GM12878 (cell line): Measurements from ENCODE around the gene CHCHD6. TPM values are rescaled to one million over a fixed set of nuclear protein-coding genes. Genes with fewer than 3 reads are reported as not detected.

Experiments used
- ATAC-seq: fragments of 200-7000 bp; cut with Tn5 transposase; 3 replicates; pipeline ENCODE4 v1.9.1; 2020; ENCODE audit warnings: mild to moderate bottlenecking, moderate library complexity
- Bru-seq: library from RNA; stranded (reverse); fragments of 400-500 nt; gene quantifications from one replicate; lab custom pipeline; 2021; lab: Mats Ljungman, UMichigan
- BruChase-seq, 2 experiments: library from RNA; stranded (reverse); fragments of 400-500 nt; gene quantifications; one replicate each; lab custom pipeline; 2021; lab: Mats Ljungman, UMichigan
- BruUV-seq: library from RNA; stranded (reverse); fragments of 400-500 nt; replicated peaks from 2 replicates; lab custom pipeline; 2021; lab: Mats Ljungman, UMichigan
- CTCF ChIA-PET: fragments of 300-600 bp; sonication (Branson Sonifier 250); formaldehyde crosslinking; extraction: SDS; loops from one replicate; lab custom pipeline; 2021; ENCODE audit warnings: inconsistent platforms; lab: Yijun Ruan, JAX
- POLR2A ChIA-PET: fragments of 350-600 bp; formaldehyde crosslinking; extraction: SDS; loops from one replicate; lab custom pipeline; 2021; ENCODE audit warnings: inconsistent platforms; lab: Charles Lee
- RAD21 ChIA-PET: fragments of 300-600 bp; sonication (Branson Sonifier 250); formaldehyde crosslinking; loops from one replicate; lab custom pipeline; 2023; ENCODE audit warnings: antibody characterized with exemption; ENCODE audit not compliant: unreplicated experiment; lab: Charles Lee
- SMC1A ChIA-PET: fragments of 300-600 bp; sonication (Branson Sonifier 250); formaldehyde crosslinking; loops from one replicate; lab custom pipeline; 2023; ENCODE audit not compliant: unreplicated experiment, uncharacterized antibody; lab: Charles Lee
- DNase-seq: peaks from one replicate; pipeline ENCODE4 v3.0.0-alpha.2; 2011; ENCODE audit warnings: low read depth, low spot score
- FAIRE-seq: peaks from 3 replicates; lab custom pipeline; 2011; peaks lifted over from hg19 to GRCh38; lab: Jason Lieb, UNC
- H2AFZ ChIP-seq: 2 replicates; pipeline ENCODE4 v1.6.0; 2011; ENCODE audit warnings: low read depth, low read length, control low read depth; ENCODE audit not compliant: control insufficient read depth
- H3K27ac ChIP-seq: 2 replicates; pipeline ENCODE4 v1.5.1; 2011; ENCODE audit warnings: control low read depth; ENCODE audit not compliant: control insufficient read depth, insufficient read depth
- H3K27me3 ChIP-seq, 2 experiments: replicated peaks in 1 of 2; 2 replicates each; pipeline versions ENCODE4 v1.6.0 to v1.6.1; 2011; ENCODE audit warnings: low read length in 1 of 2; ENCODE audit not compliant: control insufficient read depth in 2 of 2, insufficient read depth in 2 of 2
- H3K36me3 ChIP-seq, 2 experiments: 2 replicates each; pipeline ENCODE4 v1.5.1; 2011; ENCODE audit warnings: low read length in 1 of 2; ENCODE audit not compliant: control insufficient read depth in 2 of 2, insufficient read depth in 2 of 2
- H3K4me1 ChIP-seq: 2 replicates; pipeline ENCODE4 v1.6.1; 2011; ENCODE audit warnings: mild to moderate bottlenecking, low read length, moderate library complexity, mixed read lengths; ENCODE audit not compliant: control insufficient read depth, insufficient read depth
- H3K4me2 ChIP-seq: 2 replicates; pipeline ENCODE4 v1.6.0; 2011; ENCODE audit warnings: control low read depth; ENCODE audit not compliant: control insufficient read depth, insufficient read depth
- H3K4me3 ChIP-seq: fragments of 200-600 bp; sonication (generic); 2 replicates; pipeline ENCODE4 v1.5.1; 2016
- H3K79me2 ChIP-seq: 2 replicates; pipeline ENCODE4 v1.6.0; 2011; ENCODE audit warnings: low read length; ENCODE audit not compliant: control insufficient read depth, insufficient read depth
- H3K9ac ChIP-seq: 2 replicates; pipeline ENCODE4 v1.8.0; 2011; ENCODE audit warnings: low read length, control low read depth, mixed read lengths; ENCODE audit not compliant: control insufficient read depth, insufficient read depth
- H3K9me3 ChIP-seq: replicated peaks from 3 replicates; pipeline ENCODE4 v1.5.1; 2011; ENCODE audit warnings: mild to moderate bottlenecking, low read length; ENCODE audit not compliant: control insufficient read depth, insufficient read depth
- H4K20me1 ChIP-seq: 2 replicates; pipeline ENCODE4 v1.6.0; 2011; ENCODE audit not compliant: control insufficient read depth, insufficient read depth
- ASH2L ChIP-seq: fragments of 300-600, 200-600 bp; sonication (generic); IDR thresholded peaks from 2 replicates; pipeline ENCODE4 v1.6.1; 2017; ENCODE audit warnings: low read depth, mild to moderate bottlenecking, borderline replicate concordance
- HSF1 ChIP-seq: fragments of 150-350 bp; IDR thresholded peaks from 2 replicates; pipeline ENCODE4 v1.6.1; 2014; ENCODE audit warnings: mild to moderate bottlenecking, low read depth, low read length
- IKZF2 ChIP-seq, 2 experiments: fragments of 450-650 bp; IDR thresholded peaks; 2 replicates each; pipeline ENCODE4 v1.6.1; 2017; ENCODE audit warnings: mild to moderate bottlenecking in 2 of 2, moderate library complexity in 2 of 2
- JUNB ChIP-seq: IDR thresholded peaks from 2 replicates; pipeline ENCODE4 v1.6.1; 2016; ENCODE audit warnings: antibody characterized with exemption, mild to moderate bottlenecking
- NBN ChIP-seq: fragments of 450-650 bp; IDR thresholded peaks from 2 replicates; pipeline ENCODE4 v1.6.1; 2016
- NFYB ChIP-seq: IDR thresholded peaks from 2 replicates; pipeline ENCODE4 v1.6.1; 2011; ENCODE audit warnings: low read depth, mild to moderate bottlenecking, low read length, improper control_type of control experiment, moderate library complexity; ENCODE audit not compliant: insufficient read depth
- POLR2AphosphoS5 ChIP-seq: IDR thresholded peaks from 2 replicates; pipeline ENCODE4 v1.6.1; 2011; ENCODE audit warnings: mild to moderate bottlenecking, low read length, inconsistent platforms
- ZNF274 ChIP-seq: IDR thresholded peaks from one replicate; pipeline ENCODE4 v1.8.0; 2011; ENCODE audit not compliant: insufficient read length, insufficient read depth
- WGBS: methylation state at CpG from one replicate; pipeline ENCODE4 v1.1.6; 2016; ENCODE audit warnings: low lambda C conversion rate; ENCODE audit not compliant: insufficient replicate concordance, insufficient coverage; ENCODE audit errors: missing lambda C conversion rate; 5-methylcytosine and 5-hydroxymethylcytosine counted together
- in situ Hi-C: fragments of 300-500 bp; cut with MboI; formaldehyde crosslinking; loops from 9 replicates; pipeline ENCODE4 v1.14.3; 2018; ENCODE audit warnings: mixed read lengths
- intact Hi-C: fragments of 100-400 bp; cut with micrococcal nuclease; formaldehyde crosslinking; loops from one replicate; pipeline ENCODE4 v1.14.2; 2022; ENCODE audit not compliant: unreplicated experiment
- long read RNA-seq, 2 experiments: library from polyadenylated mRNA; unstranded; transcript quantifications; one replicate each; pipeline ENCODE4 v2.0.0, GENCODE V29; 2019 to 2020
- polyA minus RNA-seq, 3 experiments: library from RNA; depleted of rRNA, polyadenylated mRNA; stranded (reverse); fragments of >200 nt; gene quantifications; 2 replicates each; pipeline ENCODE4 v1.2.3, GENCODE V29; 2011
- polyA plus RNA-seq, 11 experiments: library from polyadenylated mRNA; depleted of rRNA in 4 of 11; unstranded in 6 of 11; stranded (reverse) in 5 of 11; fragments of >200 nt; fragmentation: Nextera tagmentation in 4 of 11; fragmentation: Illumina TruSeq in 1 of 11; extraction: Ambion mirVana in 4 of 11; extraction: Trizol in 1 of 11; gene quantifications; 1 replicate in 1 of 11; 2 replicates in 10 of 11; pipeline versions ENCODE4 v1.2.1 to v1.2.3, GENCODE V29; 2011 to 2016; ENCODE audit warnings: inconsistent platforms in 2 of 11, missing spikeins in 2 of 11, low read depth in 1 of 11
- total RNA-seq, 4 experiments: library from RNA; depleted of rRNA in 3 of 4; stranded (reverse); fragments of >200 nt in 3 of 4; fragmentation: Illumina TruSeq in 1 of 4; extraction: Trizol in 1 of 4; gene quantifications; 2 replicates each; pipeline versions ENCODE4 v1.2.1 to v1.2.3, GENCODE V29; 2013 to 2021
- TF ChIP-seq, protein P1 (sequence below): fragments of 450-650 bp; IDR thresholded peaks from 2 replicates; pipeline ENCODE4 v1.6.1; 2017; ENCODE audit warnings: mild to moderate bottlenecking
- TF ChIP-seq, protein P2 (sequence below): IDR thresholded peaks from 2 replicates; pipeline ENCODE4 v1.6.1; 2011; ENCODE audit warnings: borderline replicate concordance, low read depth, mild to moderate bottlenecking, moderate library complexity, low read length; ENCODE audit not compliant: insufficient read depth, poor library complexity, severe bottlenecking

The CHCHD6 gene, protein sequence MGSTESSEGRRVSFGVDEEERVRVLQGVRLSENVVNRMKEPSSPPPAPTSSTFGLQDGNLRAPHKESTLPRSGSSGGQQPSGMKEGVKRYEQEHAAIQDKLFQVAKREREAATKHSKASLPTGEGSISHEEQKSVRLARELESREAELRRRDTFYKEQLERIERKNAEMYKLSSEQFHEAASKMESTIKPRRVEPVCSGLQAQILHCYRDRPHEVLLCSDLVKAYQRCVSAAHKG
- 19.8 and 22.0 TPM in 2 replicates for total RNA-seq (2013; cell fraction: nucleolus; rRNA removed)
- 13.3 TPM in 2 replicates for total RNA-seq (2014; rRNA removed)
- total RNA-seq (2014; rRNA removed; fragmentation: Illumina TruSeq; extraction: Trizol), result 5.9 and 6.8 TPM in 2 replicates
- total RNA-seq (2021), result 11.9 and 12.6 TPM in 2 replicates
- polyA plus RNA-seq (2011; ENCODE audit: low read depth), result 4.1 TPM
- 7.2 and 11.9 TPM in 2 replicates for polyA plus RNA-seq (2011; rRNA removed)
- polyA plus RNA-seq (2011; cell fraction: cytosol; rRNA removed), result 13.6 and 19.4 TPM in 2 replicates
- polyA plus RNA-seq (2011; cell fraction: nucleus; rRNA removed), result 10.1 and 11.7 TPM in 2 replicates
- 6.6 and 8.1 TPM in 2 replicates for polyA plus RNA-seq (2012)
- polyA plus RNA-seq (2014; fragmentation: Illumina TruSeq; extraction: Trizol), result 2.9 and 5.6 TPM in 2 replicates
- 1 to 10 TPM; 2.7 to 3.8 TPM for polyA plus RNA-seq (2014; fragmentation: Nextera tagmentation; extraction: Ambion mirVana)
- polyA plus RNA-seq (2014; rRNA removed), result 14.3 and 16.5 TPM in 2 replicates
- 10 to 100 TPM; 13.1 to 16.7 TPM for polyA plus RNA-seq (2016; fragmentation: Nextera tagmentation; extraction: Ambion mirVana)
- 3.1 and 3.5 TPM in 2 replicates for polyA minus RNA-seq (2011; rRNA and poly(A)+ RNA removed)
- polyA minus RNA-seq (2011; cell fraction: cytosol; rRNA and poly(A)+ RNA removed), result 2.5 and 4.4 TPM in 2 replicates
- polyA minus RNA-seq (2011; cell fraction: nucleus; rRNA and poly(A)+ RNA removed), result 5.7 and 6.9 TPM in 2 replicates
- Bru-seq, nascent RNA, result percentile 51 among the genes with signal in this experiment
- BruChase-seq, experiment 1, labeled RNA remaining after a 6-hour chase, result percentile 51 among the genes with signal in this experiment
- percentile 49 among the genes with signal in this experiment for BruChase-seq, experiment 2, labeled RNA remaining after a 2-hour chase
- long read RNA-seq, experiment 1, transcript CHCHD6-201 (8 exons, 1,006 nt), result major isoform, 12 of 18 reads
- long read RNA-seq, experiment 1, partial matches to known transcripts, result 0 of 18 reads
- long read RNA-seq, experiment 1, other reads (novel, unspliced or antisense), result 6 of 18 reads
- long read RNA-seq, experiment 2, transcript CHCHD6-201 (8 exons, 1,006 nt), result major isoform, 14 of 22 reads
- long read RNA-seq, experiment 2, partial matches to known transcripts, result 0 of 22 reads
- long read RNA-seq, experiment 2, other reads (novel, unspliced or antisense), result 8 of 22 reads

- ATAC-seq (peak; percentile 99), DNase-seq (peak; percentile 76), FAIRE-seq (peak; percentile 86)
- H3K4me2 ChIP-seq, result peak within 1 kb of the TSS; percentile 68
- no peaks in the 10 kb centered on the region for H4K20me1 ChIP-seq
- peak within 1 kb of the TSS; percentile 95 for H2AFZ ChIP-seq
- no peaks in the 10 kb centered on the region; a peak in 2 of 4 replicates for H3K27me3 ChIP-seq
- peaks cover 2% of the 10 kb centered on the region; the same call in 1 of the 2 replicates for H3K4me1 ChIP-seq
- no peaks in the 10 kb centered on the region for H3K79me2 ChIP-seq
- intact Hi-C loops (no loop called here), in situ Hi-C loops (no loop called here)
- H3K9me3 ChIP-seq, result no peaks in the 10 kb centered on the region
- ChIA-PET RAD21 (no interaction called here), SMC1A (no interaction called here), CTCF (interaction anchor here (0.7 to 2.6 kb wide), 3 partner anchors 25 to 358 kb away, joined by 3 to 9 read pairs (median 3); no protein-coding TSS in a partner anchor), POLR2A (no interaction called here)
- H3K9ac ChIP-seq, result peak within 1 kb of the TSS; percentile 40
- H3K36me3 ChIP-seq, result no peaks in the 10 kb centered on the region
- H3K4me3 ChIP-seq, result peak within 1 kb of the TSS; percentile 91
- 7% methylated on average over 50 of the region's 69 CpGs for WGBS
- no TSS peak for BruUV-seq
- no peak within 1 kb of the TSS for H3K27ac ChIP-seq
- TF ChIP-seq, protein P1, sequence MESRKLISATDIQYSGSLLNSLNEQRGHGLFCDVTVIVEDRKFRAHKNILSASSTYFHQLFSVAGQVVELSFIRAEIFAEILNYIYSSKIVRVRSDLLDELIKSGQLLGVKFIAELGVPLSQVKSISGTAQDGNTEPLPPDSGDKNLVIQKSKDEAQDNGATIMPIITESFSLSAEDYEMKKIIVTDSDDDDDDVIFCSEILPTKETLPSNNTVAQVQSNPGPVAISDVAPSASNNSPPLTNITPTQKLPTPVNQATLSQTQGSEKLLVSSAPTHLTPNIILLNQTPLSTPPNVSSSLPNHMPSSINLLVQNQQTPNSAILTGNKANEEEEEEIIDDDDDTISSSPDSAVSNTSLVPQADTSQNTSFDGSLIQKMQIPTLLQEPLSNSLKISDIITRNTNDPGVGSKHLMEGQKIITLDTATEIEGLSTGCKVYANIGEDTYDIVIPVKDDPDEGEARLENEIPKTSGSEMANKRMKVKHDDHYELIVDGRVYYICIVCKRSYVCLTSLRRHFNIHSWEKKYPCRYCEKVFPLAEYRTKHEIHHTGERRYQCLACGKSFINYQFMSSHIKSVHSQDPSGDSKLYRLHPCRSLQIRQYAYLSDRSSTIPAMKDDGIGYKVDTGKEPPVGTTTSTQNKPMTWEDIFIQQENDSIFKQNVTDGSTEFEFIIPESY, result no peak
- peak; percentile 97 for TF ChIP-seq NFYB
- TF ChIP-seq ZNF274, result no peak
- no peak for TF ChIP-seq IKZF2 (IDR thresholded peaks at IDR 0.05)
- TF ChIP-seq, protein P2, sequence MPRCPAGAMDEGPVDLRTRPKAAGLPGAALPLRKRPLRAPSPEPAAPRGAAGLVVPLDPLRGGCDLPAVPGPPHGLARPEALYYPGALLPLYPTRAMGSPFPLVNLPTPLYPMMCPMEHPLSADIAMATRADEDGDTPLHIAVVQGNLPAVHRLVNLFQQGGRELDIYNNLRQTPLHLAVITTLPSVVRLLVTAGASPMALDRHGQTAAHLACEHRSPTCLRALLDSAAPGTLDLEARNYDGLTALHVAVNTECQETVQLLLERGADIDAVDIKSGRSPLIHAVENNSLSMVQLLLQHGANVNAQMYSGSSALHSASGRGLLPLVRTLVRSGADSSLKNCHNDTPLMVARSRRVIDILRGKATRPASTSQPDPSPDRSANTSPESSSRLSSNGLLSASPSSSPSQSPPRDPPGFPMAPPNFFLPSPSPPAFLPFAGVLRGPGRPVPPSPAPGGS, result no peak
- TF ChIP-seq NBN, result 0 out of 2 replicates have a peak, but pooled peaks have one; percentile 40
- TF ChIP-seq POLR2AphosphoS5, result no peak
- no peak for TF ChIP-seq JUNB
- TF ChIP-seq HSF1, result no peak
- TF ChIP-seq ASH2L, result no peak
Measured at GRCh38 chr3:126703512-126704493, at the start of gene CHCHD6. CHCHD6 (plus strand) TSS chr3:126704240; CDS start chr3:126704313, 73 bp downstream.
